ENCODE results near the gene MITF.

The MITF gene

GRCh38 chr3:69775751-69776150 lies 36.5 kb downstream of the MITF start:
- Histone ChIP-seq H3K4me1 (ENCODE audit: control insufficient read depth in 1 of 2, insufficient read depth in 2 of 2, low read length in 2 of 2) (peaks cover 0 to 23% of the 10 kb centered on the region in 2 donors), H3K27me3 (ENCODE audit: low read depth, low read length) (no peaks in the 10 kb centered on the region), H3K9me3 (ENCODE audit: control insufficient read depth in 1 of 2, low read length in 2 of 2) (no peaks in the 10 kb centered on the region), H3K4me3 (ENCODE audit: low read depth in 1 of 2, low read length in 2 of 2) (no peak overlapping the region), H3K27ac (ENCODE audit: low read length) (no peak overlapping the region), H3K36me3 (ENCODE audit: control insufficient read depth in 1 of 2, insufficient read depth in 2 of 2, low read length in 2 of 2) (no peaks in the 10 kb centered on the region)

GRCh38 chr3:69776289-69776688 lies 37.0 kb downstream of the MITF start:
- peaks cover 0 to 19% of the 10 kb centered on the region in 2 donors for H3K4me1 ChIP-seq (ENCODE audit: control insufficient read depth in 1 of 2, insufficient read depth in 2 of 2, low read length in 2 of 2)
- H3K27me3 ChIP-seq (ENCODE audit: low read depth, low read length), result no peaks in the 10 kb centered on the region
- H3K36me3 ChIP-seq (ENCODE audit: control insufficient read depth in 1 of 2, insufficient read depth in 2 of 2, low read length in 2 of 2), result no peaks in the 10 kb centered on the region
- no peak overlapping the region for H3K27ac ChIP-seq (ENCODE audit: low read length)
- no peaks in the 10 kb centered on the region for H3K9me3 ChIP-seq (ENCODE audit: control insufficient read depth in 1 of 2, low read length in 2 of 2)
- no peak overlapping the region for H3K4me3 ChIP-seq (ENCODE audit: low read depth in 1 of 2, low read length in 2 of 2)

GRCh38 chr3:69776920-69777581 lies 37.8 kb downstream of the MITF start:
- Histone ChIP-seq H3K4me3 (ENCODE audit: low read depth in 1 of 2, low read length in 2 of 2) (no peak overlapping the region), H3K9me3 (ENCODE audit: control insufficient read depth in 1 of 2, low read length in 2 of 2) (no peaks in the 10 kb centered on the region), H3K27ac (ENCODE audit: low read length) (no peak overlapping the region), H3K4me1 (ENCODE audit: control insufficient read depth in 1 of 2, insufficient read depth in 2 of 2, low read length in 2 of 2) (peaks cover 0 to 19% of the 10 kb centered on the region in 2 donors), H3K27me3 (ENCODE audit: low read depth, low read length) (no peaks in the 10 kb centered on the region), H3K36me3 (ENCODE audit: control insufficient read depth in 1 of 2, insufficient read depth in 2 of 2, low read length in 2 of 2) (no peaks in the 10 kb centered on the region)

DNA sequence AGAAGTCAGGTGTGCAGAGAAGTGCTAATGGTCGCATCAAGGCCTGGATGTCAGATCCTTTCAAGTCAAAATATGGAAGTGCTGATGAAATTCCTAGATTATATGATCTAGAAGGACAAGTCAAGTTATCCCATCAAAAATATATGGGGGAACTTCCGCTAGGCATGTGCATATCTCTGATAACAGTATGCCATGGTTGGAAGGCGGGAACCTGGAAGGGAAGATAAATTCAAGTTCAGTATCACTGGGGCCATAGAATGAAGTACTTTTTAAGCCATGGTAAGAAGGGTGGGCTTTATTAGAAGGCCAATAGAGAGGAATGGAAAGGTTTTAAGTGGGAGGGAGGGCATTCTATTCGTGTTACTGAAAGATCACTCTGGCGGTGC lies 38.3 kb downstream of the MITF start:
- no peaks in the 10 kb centered on the region for H3K36me3 ChIP-seq (ENCODE audit: control insufficient read depth in 1 of 2, insufficient read depth in 2 of 2, low read length in 2 of 2)
- no peak overlapping the region for H3K27ac ChIP-seq (ENCODE audit: low read length)
- H3K9me3 ChIP-seq (ENCODE audit: control insufficient read depth in 1 of 2, low read length in 2 of 2), result no peaks in the 10 kb centered on the region
- peaks cover 0 to 15% of the 10 kb centered on the region in 2 donors for H3K4me1 ChIP-seq (ENCODE audit: control insufficient read depth in 1 of 2, insufficient read depth in 2 of 2, low read length in 2 of 2)
- H3K4me3 ChIP-seq (ENCODE audit: low read depth in 1 of 2, low read length in 2 of 2), result no peak overlapping the region
- H3K27me3 ChIP-seq (ENCODE audit: low read depth, low read length), result no peaks in the 10 kb centered on the region

- Histone ChIP-seq H3K4me3 (ENCODE audit: low read depth in 1 of 2, low read length in 2 of 2) (no peak overlapping the region), H3K36me3 (ENCODE audit: control insufficient read depth in 1 of 2, insufficient read depth in 2 of 2, low read length in 2 of 2) (no peaks in the 10 kb centered on the region), H3K9me3 (ENCODE audit: control insufficient read depth in 1 of 2, low read length in 2 of 2) (no peaks in the 10 kb centered on the region), H3K27ac (ENCODE audit: low read length) (no peak overlapping the region), H3K27me3 (ENCODE audit: low read depth, low read length) (no peaks in the 10 kb centered on the region), H3K4me1 (ENCODE audit: control insufficient read depth in 1 of 2, insufficient read depth in 2 of 2, low read length in 2 of 2) (peaks cover 0 to 35% of the 10 kb centered on the region in 2 donors)
Observed at GRCh38 chr3:69781593-69781992, 42.3 kb downstream of the MITF start.

DNA sequence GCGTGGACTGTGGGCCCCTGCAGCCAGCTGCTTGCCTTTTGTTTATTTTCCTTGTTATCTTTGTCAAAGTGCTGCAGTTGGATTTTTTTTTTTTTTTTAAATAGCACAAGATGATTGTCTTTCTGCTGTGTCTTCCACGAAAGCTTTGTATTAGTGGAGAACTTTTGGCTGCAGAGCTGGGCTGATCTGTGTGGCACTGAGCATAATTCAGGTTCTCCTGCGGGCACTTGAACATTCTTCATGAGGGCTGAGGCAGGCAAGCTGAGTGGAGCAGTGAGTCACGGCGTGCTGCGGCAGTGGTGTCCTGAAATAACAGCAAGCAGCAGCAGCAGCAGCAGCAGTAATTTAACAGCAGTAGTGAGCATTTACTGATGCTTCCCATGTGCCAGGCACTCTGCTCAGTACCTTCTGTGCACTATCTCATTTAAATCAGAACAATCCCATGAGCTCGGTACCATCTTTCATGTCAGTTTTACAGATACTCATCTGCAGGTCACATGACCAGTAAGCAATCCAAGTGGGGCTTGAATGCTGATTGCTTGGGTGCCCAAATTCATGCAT lies 45.8 kb downstream of the MITF start:
- Histone ChIP-seq H3K36me3 (ENCODE audit: control insufficient read depth in 1 of 2, insufficient read depth in 2 of 2, low read length in 2 of 2) (no peaks in the 10 kb centered on the region), H3K4me3 (ENCODE audit: low read depth in 1 of 2, low read length in 2 of 2) (no peak overlapping the region), H3K9me3 (ENCODE audit: control insufficient read depth in 1 of 2, low read length in 2 of 2) (no peaks in the 10 kb centered on the region), H3K4me1 (ENCODE audit: control insufficient read depth in 1 of 2, insufficient read depth in 2 of 2, low read length in 2 of 2) (peaks cover 0 to 49% of the 10 kb centered on the region in 2 donors), H3K27me3 (ENCODE audit: low read depth, low read length) (no peaks in the 10 kb centered on the region), H3K27ac (ENCODE audit: low read length) (no peak overlapping the region)

DNA sequence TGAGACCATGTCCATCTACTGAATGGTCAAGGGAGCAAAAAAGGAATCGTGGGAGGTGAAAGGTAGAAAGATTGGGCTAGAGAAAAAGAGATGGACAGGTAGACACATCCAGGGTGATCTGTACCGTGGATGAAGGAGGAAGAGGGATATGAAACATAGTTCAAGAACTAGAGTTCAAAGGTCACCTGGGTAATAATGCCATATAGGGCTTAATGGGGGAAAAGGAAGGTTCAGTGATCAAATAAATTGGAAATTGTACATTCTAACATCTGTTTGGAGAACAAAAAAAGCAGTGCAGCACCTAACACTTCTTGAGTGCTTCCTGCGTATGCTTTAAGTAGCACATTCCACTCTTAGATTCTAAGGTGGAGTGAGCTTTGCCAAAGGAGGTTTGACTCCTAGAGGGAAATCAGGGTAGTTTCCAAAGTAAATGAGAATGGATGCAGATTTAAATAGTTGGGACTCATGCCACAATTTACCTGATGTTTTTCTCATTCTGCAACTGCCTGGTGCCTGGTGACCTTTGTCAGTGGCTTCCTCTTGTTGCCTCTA lies 46.6 kb downstream of the MITF start:
- H3K27ac ChIP-seq (ENCODE audit: low read length), result no peak overlapping the region
- H3K4me1 ChIP-seq (ENCODE audit: control insufficient read depth in 1 of 2, insufficient read depth in 2 of 2, low read length in 2 of 2), result peaks cover 0 to 52% of the 10 kb centered on the region in 2 donors
- H3K9me3 ChIP-seq (ENCODE audit: control insufficient read depth in 1 of 2, low read length in 2 of 2), result no peaks in the 10 kb centered on the region
- no peaks in the 10 kb centered on the region for H3K36me3 ChIP-seq (ENCODE audit: control insufficient read depth in 1 of 2, insufficient read depth in 2 of 2, low read length in 2 of 2)
- H3K27me3 ChIP-seq (ENCODE audit: low read depth, low read length), result no peaks in the 10 kb centered on the region
- no peak overlapping the region for H3K4me3 ChIP-seq (ENCODE audit: low read depth in 1 of 2, low read length in 2 of 2)

DNA sequence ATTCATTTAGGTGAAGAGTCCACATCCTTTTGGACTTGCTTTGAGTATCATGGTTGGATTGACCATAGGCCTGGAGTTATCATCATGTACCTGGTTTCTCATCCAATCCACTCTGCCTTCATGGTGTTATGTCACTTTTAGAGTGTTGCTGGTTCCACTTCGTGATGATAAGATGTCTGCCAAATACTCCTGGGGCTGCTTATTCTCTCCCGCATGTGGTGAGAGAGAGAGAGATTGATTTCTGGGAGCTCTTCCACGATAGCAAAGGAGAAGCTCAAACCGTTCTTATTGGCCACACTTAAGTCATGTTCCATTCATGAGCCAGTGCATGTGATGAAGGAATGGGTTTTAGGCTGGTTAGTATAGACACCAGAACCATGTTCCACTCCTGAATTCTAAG lies 47.6 kb downstream of the MITF start:
- H3K4me1 ChIP-seq (ENCODE audit: control insufficient read depth in 1 of 2, insufficient read depth in 2 of 2, low read length in 2 of 2), result peaks cover 4 to 56% of the 10 kb centered on the region in 2 donors
- H3K9me3 ChIP-seq (ENCODE audit: control insufficient read depth in 1 of 2, low read length in 2 of 2), result no peaks in the 10 kb centered on the region
- no peaks in the 10 kb centered on the region for H3K36me3 ChIP-seq (ENCODE audit: control insufficient read depth in 1 of 2, insufficient read depth in 2 of 2, low read length in 2 of 2)
- H3K27me3 ChIP-seq (ENCODE audit: low read depth, low read length), result no peaks in the 10 kb centered on the region
- no peak overlapping the region for H3K4me3 ChIP-seq (ENCODE audit: low read depth in 1 of 2, low read length in 2 of 2)
- H3K27ac ChIP-seq (ENCODE audit: low read length), result no peak overlapping the region

GRCh38 chr3:69787436-69788168 lies 48.3 kb downstream of the MITF start:
- Histone ChIP-seq H3K27me3 (ENCODE audit: low read depth, low read length) (no peaks in the 10 kb centered on the region), H3K4me1 (ENCODE audit: control insufficient read depth in 1 of 2, insufficient read depth in 2 of 2, low read length in 2 of 2) (peaks cover 6 to 60% of the 10 kb centered on the region in 2 donors), H3K9me3 (ENCODE audit: control insufficient read depth in 1 of 2, low read length in 2 of 2) (no peaks in the 10 kb centered on the region), H3K27ac (ENCODE audit: low read length) (no peak overlapping the region), H3K4me3 (ENCODE audit: low read depth in 1 of 2, low read length in 2 of 2) (no peak overlapping the region), H3K36me3 (ENCODE audit: control insufficient read depth in 1 of 2, insufficient read depth in 2 of 2, low read length in 2 of 2) (no peaks in the 10 kb centered on the region)

- Histone ChIP-seq H3K9me3 (ENCODE audit: control insufficient read depth in 1 of 2, low read length in 2 of 2) (no peaks in the 10 kb centered on the region), H3K27me3 (ENCODE audit: low read depth, low read length) (no peaks in the 10 kb centered on the region), H3K4me1 (ENCODE audit: control insufficient read depth in 1 of 2, insufficient read depth in 2 of 2, low read length in 2 of 2) (peaks cover 6 to 40% of the 10 kb centered on the region in 2 donors), H3K36me3 (ENCODE audit: control insufficient read depth in 1 of 2, insufficient read depth in 2 of 2, low read length in 2 of 2) (no peaks in the 10 kb centered on the region), H3K4me3 (ENCODE audit: low read depth in 1 of 2, low read length in 2 of 2) (no peak overlapping the region), H3K27ac (ENCODE audit: low read length) (no peak overlapping the region)
Observed at GRCh38 chr3:69791106-69791505, 51.8 kb downstream of the MITF start.

- Histone ChIP-seq H3K27me3 (ENCODE audit: low read depth, low read length) (no peaks in the 10 kb centered on the region), H3K4me1 (ENCODE audit: control insufficient read depth in 1 of 2, insufficient read depth in 2 of 2, low read length in 2 of 2) (peaks cover 6 to 38% of the 10 kb centered on the region in 2 donors), H3K4me3 (ENCODE audit: low read depth in 1 of 2, low read length in 2 of 2) (no peak overlapping the region), H3K36me3 (ENCODE audit: control insufficient read depth in 1 of 2, insufficient read depth in 2 of 2, low read length in 2 of 2) (no peaks in the 10 kb centered on the region), H3K9me3 (ENCODE audit: control insufficient read depth in 1 of 2, low read length in 2 of 2) (no peaks in the 10 kb centered on the region), H3K27ac (ENCODE audit: low read length) (no peak overlapping the region)
Observed at GRCh38 chr3:69791919-69792399, 52.7 kb downstream of the MITF start.
